ENCODE results near the gene CELSR1. TPM values are rescaled to one million over a fixed set of nuclear protein-coding genes. Genes with fewer than 3 reads are reported as not detected.

CELSR1 gene
- total and polyA plus RNA-seq, 2 of the 13 experiments (the other 11 are each of a cell fraction or from before 2014, with no cell fraction given) = 0.78 to 1.8 TPM

GRCh38 chr22:46368422-46368821 lies 169.0 kb downstream of the CELSR1 start:
- Histone ChIP-seq H2AFZ (ENCODE audit: low read length) (no peak overlapping the region), H3K79me2 (ENCODE audit: insufficient read depth, low read length) (no peaks in the 10 kb centered on the region), H3K27me3 (ENCODE audit: control insufficient read depth in 1 of 2, insufficient read depth in 2 of 2, low read length in 2 of 2) (no peaks in the 10 kb centered on the region), H3K9ac (ENCODE audit: insufficient read depth, low read depth, low read length) (no peak overlapping the region), H3K9me3 (ENCODE audit: low read length) (no peaks in the 10 kb centered on the region), H3K27ac (ENCODE audit: extremely low read length, insufficient read depth, low read length) (no peak overlapping the region), H3K36me3 (replicated peaks in 1 of 2; ENCODE audit: control insufficient read depth in 1 of 2, insufficient read depth in 2 of 2, low read length in 2 of 2) (no peaks in the 10 kb centered on the region), H4K20me1 (ENCODE audit: insufficient read depth, low read length) (no peaks in the 10 kb centered on the region), H3K4me2 (ENCODE audit: low read depth, low read length) (no peak overlapping the region), H3K4me3 (replicated peaks in 1 of 3; ENCODE audit: insufficient read depth in 1 of 3, low read depth in 2 of 3, low read length in 3 of 3) (no peak overlapping the region), H3K4me1 (ENCODE audit: insufficient read depth, low read length) (peaks cover 33% of the 10 kb centered on the region)
- ChIA-PET POLR2A (interaction anchor here (1.2 to 1.5 kb wide), 4 partner anchors 9 to 63 kb away, joined by 3 to 33 read pairs (median 6); no protein-coding TSS in a partner anchor), CTCF (ENCODE audit: low intra/inter-chr PET ratio, low total read pairs) (interaction anchor here (1.6 to 3.0 kb wide), 4 partner anchors 13 to 174 kb away, joined by 3 to 48 read pairs (median 12); no protein-coding TSS in a partner anchor)
- no peak for FAIRE-seq
- no peak for ATAC-seq
- intact Hi-C loops (cut with micrococcal nuclease; ENCODE audit: unreplicated experiment) = no loop called here
- no TSS peak for BruUV-seq (replicated peaks)
- TF ChIP-seq MZF1 (CRISPR knock-in tag; IDR thresholded peaks at IDR 0.05; ENCODE audit: borderline replicate concordance) (no peak), MED8 (CRISPR knock-in tag; IDR thresholded peaks at IDR 0.05; ENCODE audit: insufficient replicate concordance) (no peak), ZNF546 (CRISPR knock-in tag; conservative IDR thresholded peaks at IDR 0.05) (no peak), GABPB1 (CRISPR knock-in tag; IDR thresholded peaks at IDR 0.05) (no peak), ELF3 (CRISPR knock-in tag; IDR thresholded peaks at IDR 0.05) (no peak), SP140L (CRISPR knock-in tag; IDR thresholded peaks at IDR 0.05; ENCODE audit: borderline replicate concordance) (no peak)
- 80% methylated on average over 12 of the region's 12 CpGs for WGBS (ENCODE audit: low lambda C conversion rate)
- in situ Hi-C loops (cut with HindIII; ENCODE audit: extremely low pct_ligation_motif_present, low pct_unique_long_range_greater_than_20kb) = loop anchor here (5.0 kb wide), 2 partner anchors 74 to 169 kb away; partner anchors contain the start of gene CELSR1
- DNase-seq (ENCODE audit: low spot score) = no peak

GRCh38 chr22:46367707-46368191 lies 169.7 kb downstream of the CELSR1 start:
- Histone ChIP-seq H2AFZ (ENCODE audit: low read length) (no peak overlapping the region), H3K36me3 (replicated peaks in 1 of 2; ENCODE audit: control insufficient read depth in 1 of 2, insufficient read depth in 2 of 2, low read length in 2 of 2) (no peaks in the 10 kb centered on the region), H3K4me2 (ENCODE audit: low read depth, low read length) (no peak overlapping the region), H3K9me3 (ENCODE audit: low read length) (no peaks in the 10 kb centered on the region), H3K27ac (ENCODE audit: extremely low read length, insufficient read depth, low read length) (no peak overlapping the region), H3K27me3 (ENCODE audit: control insufficient read depth in 1 of 2, insufficient read depth in 2 of 2, low read length in 2 of 2) (no peaks in the 10 kb centered on the region), H3K9ac (ENCODE audit: insufficient read depth, low read depth, low read length) (no peak overlapping the region), H4K20me1 (ENCODE audit: insufficient read depth, low read length) (no peaks in the 10 kb centered on the region), H3K79me2 (ENCODE audit: insufficient read depth, low read length) (no peaks in the 10 kb centered on the region), H3K4me3 (replicated peaks in 1 of 3; ENCODE audit: insufficient read depth in 1 of 3, low read depth in 2 of 3, low read length in 3 of 3) (no peak overlapping the region), H3K4me1 (ENCODE audit: insufficient read depth, low read length) (peaks cover 40% of the 10 kb centered on the region)
- no TSS peak for BruUV-seq (replicated peaks)
- DNase-seq (ENCODE audit: low spot score) (peak; percentile 44), ATAC-seq (peak; percentile 75), FAIRE-seq (peak; percentile 21)
- WGBS (ENCODE audit: low lambda C conversion rate) = 45% methylated on average over 16 of the region's 19 CpGs
- CTCF ChIA-PET (ENCODE audit: low intra/inter-chr PET ratio, low total read pairs) = interaction anchor here (1.6 to 3.0 kb wide), 4 partner anchors 13 to 175 kb away, joined by 3 to 48 read pairs (median 12); no protein-coding TSS in a partner anchor
- intact Hi-C loops (cut with micrococcal nuclease; ENCODE audit: unreplicated experiment) (loop anchor here (1.0 kb wide), 2 partner anchors 23 to 175 kb away; no protein-coding TSS in a partner anchor), in situ Hi-C loops (cut with HindIII; ENCODE audit: extremely low pct_ligation_motif_present, low pct_unique_long_range_greater_than_20kb) (loop anchor here (5.0 kb wide), 2 partner anchors 75 to 170 kb away; partner anchors contain the start of gene CELSR1)
- POLR2A ChIA-PET = interaction anchor here (0.9 to 1.5 kb wide), 6 partner anchors 10 to 85 kb away, joined by 3 to 33 read pairs (median 4); no protein-coding TSS in a partner anchor
- TF ChIP-seq TFE3 (CRISPR knock-in tag; IDR thresholded peaks at IDR 0.05) (no peak), ZNF552 (CRISPR knock-in tag; IDR thresholded peaks at IDR 0.05; ENCODE audit: borderline replicate concordance) (no peak), ARID4A (CRISPR knock-in tag; IDR thresholded peaks at IDR 0.05; ENCODE audit: borderline replicate concordance) (no peak; the same call in 1 of the 2 replicates), ZSCAN5A (CRISPR knock-in tag; IDR thresholded peaks at IDR 0.05; ENCODE audit: borderline replicate concordance) (no peak)
